Gastrocnemius medialis (tissue), 4 donors: Measurements from ENCODE around the gene TCP10L. TPM values are rescaled to one million over a fixed set of nuclear protein-coding genes. Genes with fewer than 3 reads are reported as not detected.
"Not testable (repeated sequence)": the region's sequence is repeated elsewhere in the genome, so short reads cannot be mapped to it uniquely, and the experiment has no call there.

Experiments used
- ATAC-seq, 2 donors: fragments of 150-250 bp; one replicate each; pipeline ENCODE4 v1.9.1; 2016
- DNase-seq, 2 donors: peaks; one replicate each; pipeline ENCODE4 v3.0.0-alpha.2; 2019
- H3K27ac ChIP-seq, 4 donors: fragments of 200-600 bp; sonication (generic); 1 replicate in 1 of 4; 2 replicates in 3 of 4; pipeline ENCODE4 v1.5.1; 2016 to 2018; ENCODE audit warnings: mild to moderate bottlenecking in 2 of 4, moderate library complexity in 1 of 4
- H3K27me3 ChIP-seq, 3 donors: fragments of 200-600 bp; sonication (generic) in 2 of 3; 1 replicate in 1 of 3; 2 replicates in 2 of 3; pipeline versions ENCODE4 v1.5.1 to v1.6.0; 2016 to 2019; ENCODE audit warnings: mild to moderate bottlenecking in 1 of 3, moderate library complexity in 1 of 3
- H3K36me3 ChIP-seq, 2 donors: fragments of 200-600 bp; sonication (generic) in 1 of 2; one replicate each; pipeline ENCODE4 v1.5.1; 2017 to 2018
- H3K4me1 ChIP-seq, 2 donors: fragments of 200-600 bp; sonication (generic) in 1 of 2; one replicate each; pipeline ENCODE4 v1.5.1; 2016 to 2017; ENCODE audit warnings: mild to moderate bottlenecking in 2 of 2
- H3K4me3 ChIP-seq, 4 donors: fragments of 200-600 bp; sonication (generic) in 3 of 4; 1 replicate in 1 of 4; 2 replicates in 3 of 4; pipeline ENCODE4 v1.5.1; 2016 to 2019; ENCODE audit warnings: mild to moderate bottlenecking in 2 of 4
- H3K9me3 ChIP-seq, 3 donors: fragments of 200-600 bp; sonication (generic) in 2 of 3; 1 replicate in 1 of 3; 2 replicates in 2 of 3; pipeline ENCODE4 v1.5.1; 2016 to 2019
- POLR2A ChIP-seq, 2 donors: fragments of 450-650 bp; IDR thresholded peaks; one replicate each; pipeline ENCODE4 v1.6.1; 2017; ENCODE audit warnings: antibody characterized with exemption in 2 of 2, mild to moderate bottlenecking in 2 of 2, moderate library complexity in 2 of 2
- in situ Hi-C, 4 donors: fragments of 200-750 bp; cut with MboI; loops; one replicate each; pipeline versions ENCODE4 v1.15.0 to v1.8.0; 2017; ENCODE audit warnings: low sequenced_read_pairs in 4 of 4
- intact Hi-C: fragments of 100-400 bp; cut with DNase I; formaldehyde crosslinking; loops from one replicate; pipeline ENCODE4 v1.15.1; 2023; ENCODE audit warnings: low total_unique reads
- total RNA-seq, 4 donors: library from RNA; depleted of rRNA; stranded (reverse); fragments of >200 nt; gene quantifications; one replicate each; pipeline versions ENCODE4 v1.1.0 to v1.2.3, GENCODE V29; 2016
- TF ChIP-seq, protein P1 (sequence below), 5 experiments: fragments of 450-650 bp in 3 of 5; fragments of 200-600 bp in 2 of 5; sonication (generic) in 2 of 5; IDR thresholded peaks in 4 of 5; conservative IDR thresholded peaks in 1 of 5; 1 replicate in 4 of 5; 2 replicates in 1 of 5; pipeline ENCODE4 v1.5.1; 2016 to 2019; ENCODE audit warnings: antibody characterized with exemption in 5 of 5, mild to moderate bottlenecking in 3 of 5, moderate library complexity in 3 of 5

The TCP10L gene
- total RNA-seq, 4 donors from 2014 or later: 0.19 to 0.36 (median 0.33) TPM

DNA sequence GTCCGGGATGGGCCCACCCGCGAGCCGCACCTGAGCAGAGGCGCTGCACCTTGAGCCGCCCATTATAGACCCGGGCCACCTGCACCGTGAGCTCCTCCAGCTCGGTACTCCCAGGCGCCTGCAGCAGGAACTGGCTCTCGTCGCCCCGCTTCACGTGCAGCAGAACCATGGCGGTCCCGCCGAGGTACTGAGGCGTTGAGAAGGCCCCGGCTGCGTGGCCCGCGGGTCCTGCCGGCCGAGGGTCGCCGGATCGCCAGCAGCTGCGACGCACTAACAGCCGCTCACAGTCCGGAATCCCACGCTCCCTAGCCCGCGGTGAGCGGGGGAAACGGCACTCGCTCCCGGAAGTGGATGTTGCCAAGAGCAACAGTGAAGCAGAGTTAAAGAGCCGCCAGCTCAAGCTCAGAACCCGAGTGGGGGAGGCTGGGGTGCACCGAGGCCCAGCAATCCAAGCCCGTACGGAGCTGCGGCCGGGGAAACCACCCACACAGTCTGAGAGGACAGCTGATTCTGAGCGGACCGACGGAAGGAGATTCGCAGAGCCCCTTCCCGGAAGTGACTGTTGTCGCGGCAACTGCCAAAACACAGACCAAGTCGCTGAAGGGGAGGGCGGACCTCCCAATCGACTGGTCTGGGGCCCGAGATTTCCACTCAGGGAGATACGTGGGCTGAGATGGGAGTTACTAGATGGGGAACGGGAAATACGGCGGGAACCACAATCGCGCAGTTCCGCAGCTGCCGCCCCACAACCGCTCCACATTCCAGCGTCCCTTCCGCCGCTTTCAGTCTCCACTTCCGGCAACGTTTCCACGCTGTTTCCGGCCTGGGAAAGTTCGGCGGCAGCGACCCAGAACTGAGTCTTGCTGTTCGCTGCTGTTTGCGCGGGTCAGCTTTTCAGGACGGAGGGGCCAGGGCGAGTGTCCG lies 27.0 kb upstream of the TCP10L start, which contains the start of gene CFAP298:
TSS of gene CFAP298 (minus strand) at position 303 of the 924 bp plus-strand sequence. CDS start at position 169, 134 bp downstream.
- Histone ChIP-seq H3K36me3 (peaks cover 0 to 24% of the 10 kb centered on the region in 2 donors), H3K4me1 (peaks cover 6 to 15% of the 10 kb centered on the region in 2 donors), H3K4me3 (peak within 1 kb of the TSS; percentile 70 to 100 (median 90)), H3K9me3 (no peaks in the 10 kb centered on the region), H3K27me3 (no peaks in the 10 kb centered on the region), H3K27ac (peak within 1 kb of the TSS; percentile 81 to 93 (median 88))
- in situ Hi-C loops (no loop called here), intact Hi-C loops (loop anchor here (2.0 to 5.0 kb wide), 4 partner anchors 114 to 220 kb away; partner anchors contain the start of genes EVA1C, PAXBP1 and URB1)
- ATAC-seq (peak; percentile 95 to 97), DNase-seq (peak; percentile 75 to 86)
- TF ChIP-seq POLR2A (IDR thresholded peaks at IDR 0.05): no peak

DNA sequence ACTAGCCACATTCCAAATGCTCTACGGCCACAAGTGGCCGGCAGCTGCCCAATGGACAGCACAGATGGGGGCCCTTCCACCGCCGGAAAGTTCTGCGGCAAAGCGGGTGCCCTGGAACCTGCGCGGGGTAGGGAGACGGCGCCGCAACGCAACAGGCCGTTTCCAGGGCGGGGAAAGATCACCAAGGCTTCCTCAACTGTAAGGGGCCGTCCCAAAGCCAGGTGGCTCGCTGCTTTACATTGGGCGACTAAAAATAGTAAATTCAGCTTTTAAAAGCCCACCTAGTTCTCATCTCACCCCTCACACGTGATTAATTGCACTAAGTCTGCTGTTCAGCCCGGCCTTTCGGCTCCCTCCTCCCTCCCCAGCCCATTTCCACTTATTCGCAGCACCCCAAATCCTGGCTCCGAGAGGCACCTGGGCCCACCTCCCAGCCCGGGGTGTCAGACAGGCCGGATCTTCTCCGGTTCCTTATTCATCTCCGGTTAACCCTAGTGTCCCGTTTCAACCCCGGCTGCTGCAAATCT lies 26.2 kb upstream of the TCP10L start:
- peaks cover 0 to 32% of the 10 kb centered on the region in 2 donors for H3K36me3 ChIP-seq
- TF ChIP-seq POLR2A (IDR thresholded peaks at IDR 0.05): no peak
- TF ChIP-seq, protein P1, sequence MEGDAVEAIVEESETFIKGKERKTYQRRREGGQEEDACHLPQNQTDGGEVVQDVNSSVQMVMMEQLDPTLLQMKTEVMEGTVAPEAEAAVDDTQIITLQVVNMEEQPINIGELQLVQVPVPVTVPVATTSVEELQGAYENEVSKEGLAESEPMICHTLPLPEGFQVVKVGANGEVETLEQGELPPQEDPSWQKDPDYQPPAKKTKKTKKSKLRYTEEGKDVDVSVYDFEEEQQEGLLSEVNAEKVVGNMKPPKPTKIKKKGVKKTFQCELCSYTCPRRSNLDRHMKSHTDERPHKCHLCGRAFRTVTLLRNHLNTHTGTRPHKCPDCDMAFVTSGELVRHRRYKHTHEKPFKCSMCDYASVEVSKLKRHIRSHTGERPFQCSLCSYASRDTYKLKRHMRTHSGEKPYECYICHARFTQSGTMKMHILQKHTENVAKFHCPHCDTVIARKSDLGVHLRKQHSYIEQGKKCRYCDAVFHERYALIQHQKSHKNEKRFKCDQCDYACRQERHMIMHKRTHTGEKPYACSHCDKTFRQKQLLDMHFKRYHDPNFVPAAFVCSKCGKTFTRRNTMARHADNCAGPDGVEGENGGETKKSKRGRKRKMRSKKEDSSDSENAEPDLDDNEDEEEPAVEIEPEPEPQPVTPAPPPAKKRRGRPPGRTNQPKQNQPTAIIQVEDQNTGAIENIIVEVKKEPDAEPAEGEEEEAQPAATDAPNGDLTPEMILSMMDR (IDR thresholded peaks at IDR 0.05 in 4 of 5, conservative IDR thresholded peaks at IDR 0.05 in 1 of 5): no peak
- H3K4me1 ChIP-seq: peaks cover 6 to 15% of the 10 kb centered on the region in 2 donors
- peak overlapping the region; percentile 70 to 100 (median 90) for H3K4me3 ChIP-seq
- no peaks in the 10 kb centered on the region for H3K27me3 ChIP-seq
- in situ Hi-C loops: no loop called here
- no peaks in the 10 kb centered on the region for H3K9me3 ChIP-seq
- intact Hi-C loops: loop anchor here (5.0 kb wide), 1 partner anchor 199 kb away; the partner anchor contains the start of gene EVA1C
- DNase-seq (no peak), ATAC-seq (peak in 1 of 2 donors; percentile 2)
- H3K27ac ChIP-seq: peak overlapping the region; percentile 81 to 93 (median 88)

DNA sequence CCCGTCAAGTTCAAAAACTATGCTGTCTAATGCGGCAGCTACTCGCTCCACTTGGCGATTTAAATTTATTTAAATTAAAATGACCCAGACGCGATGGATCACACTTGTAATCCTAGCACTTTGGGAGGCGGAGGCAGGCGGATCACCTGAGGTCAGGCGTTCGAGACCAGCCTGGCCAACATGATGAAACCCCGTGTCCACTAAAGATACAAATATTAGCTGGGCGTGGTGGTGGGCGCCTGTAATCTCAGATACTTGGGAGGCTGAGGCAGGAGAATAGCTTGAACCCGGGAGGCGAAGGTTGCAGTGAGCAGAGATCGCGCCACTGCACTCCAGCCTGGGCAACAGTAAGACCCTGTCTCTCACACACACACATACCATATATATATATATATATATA lies 25.6 kb upstream of the TCP10L start:
- in situ Hi-C loops, H3K27me3 ChIP-seq, H3K9me3 ChIP-seq, ATAC-seq, DNase-seq: not testable (repeated sequence)
- intact Hi-C loops: loop anchor here (5.0 kb wide), 1 partner anchor 199 kb away; the partner anchor contains the start of gene EVA1C
- Histone ChIP-seq H3K4me3 (peak overlapping the region; percentile 70 to 100 (median 90)), H3K27ac (peak overlapping the region in 1 of 4 donors; percentile 83), H3K4me1 (peaks cover 6 to 15% of the 10 kb centered on the region in 2 donors), H3K36me3 (peaks cover 0 to 38% of the 10 kb centered on the region in 2 donors)

DNA sequence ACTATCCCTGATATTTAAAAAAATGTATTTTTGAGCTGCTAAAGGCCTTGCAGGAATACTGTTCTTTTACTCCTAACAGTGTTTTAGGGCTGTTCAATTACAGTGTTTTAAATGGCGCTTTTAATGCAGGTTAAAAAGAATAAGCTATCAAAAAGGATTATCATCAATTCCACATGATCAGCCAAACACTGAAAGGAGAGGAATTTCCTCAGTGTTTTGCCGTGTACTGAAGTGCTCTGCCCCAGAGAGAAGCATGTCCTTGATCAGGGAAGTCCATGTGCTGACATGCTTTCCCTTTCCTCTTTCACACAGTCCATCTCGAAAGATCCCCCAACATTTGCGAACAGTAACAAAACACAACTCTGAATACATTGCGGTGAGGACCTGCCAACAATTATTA lies 23.5 kb upstream of the TCP10L start:
- peaks cover 0 to 59% of the 10 kb centered on the region in 2 donors for H3K36me3 ChIP-seq
- H3K4me1 ChIP-seq: peaks cover 6 to 15% of the 10 kb centered on the region in 2 donors
- DNase-seq (no peak), ATAC-seq (no peak)
- no peak overlapping the region for H3K4me3 ChIP-seq
- H3K9me3 ChIP-seq: no peaks in the 10 kb centered on the region
- no peak for TF ChIP-seq POLR2A (IDR thresholded peaks at IDR 0.05)
- TF ChIP-seq, protein P1 (IDR thresholded peaks at IDR 0.05 in 4 of 5, conservative IDR thresholded peaks at IDR 0.05 in 1 of 5): no peak
- intact Hi-C loops: no loop called here
- in situ Hi-C loops: no loop called here
- no peak overlapping the region for H3K27ac ChIP-seq
- no peaks in the 10 kb centered on the region for H3K27me3 ChIP-seq

DNA sequence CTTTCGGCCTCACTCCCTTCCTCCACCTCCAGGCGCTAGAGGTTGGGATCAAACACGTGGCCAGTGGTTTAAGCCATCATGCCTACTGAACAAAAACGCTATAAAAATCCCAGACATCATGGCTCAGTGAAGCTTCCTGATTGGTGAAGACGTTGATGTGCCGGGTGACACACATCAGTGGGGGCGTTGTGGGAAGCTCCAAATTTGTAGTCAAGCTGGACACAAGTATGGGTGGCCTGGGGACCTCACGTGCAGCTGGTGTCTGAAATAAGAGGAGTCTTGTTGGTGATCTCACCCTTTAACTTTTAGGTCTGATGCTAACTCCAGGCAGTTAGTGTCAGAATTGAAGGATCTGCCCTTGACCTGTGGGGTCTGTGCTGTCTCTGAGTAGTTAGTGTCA lies 20.1 kb upstream of the TCP10L start:
- ATAC-seq (no peak), DNase-seq (no peak)
- H3K4me1 ChIP-seq: peaks cover 0 to under 1% of the 10 kb centered on the region in 2 donors
- TF ChIP-seq, protein P1 (IDR thresholded peaks at IDR 0.05 in 4 of 5, conservative IDR thresholded peaks at IDR 0.05 in 1 of 5): no peak
- TF ChIP-seq POLR2A (IDR thresholded peaks at IDR 0.05): no peak
- in situ Hi-C loops: no loop called here
- no peaks in the 10 kb centered on the region for H3K27me3 ChIP-seq
- no peak overlapping the region for H3K4me3 ChIP-seq
- intact Hi-C loops: no loop called here
- H3K36me3 ChIP-seq: peaks cover 0 to 83% of the 10 kb centered on the region in 2 donors
- H3K27ac ChIP-seq: no peak overlapping the region
- no peaks in the 10 kb centered on the region for H3K9me3 ChIP-seq
